AG04450 (cell line): Measurements from ENCODE around the gene PTCH1. TPM values are rescaled to one million over a fixed set of nuclear protein-coding genes. Genes with fewer than 3 reads are reported as not detected.

Experiments used
- CTCF ChIA-PET: fragments of 300-600, 350-600 bp; formaldehyde crosslinking; extraction: SDS; loops from one replicate; lab custom pipeline; 2022; ENCODE audit warnings: antibody characterized with exemption, inconsistent platforms; lab: Charles Lee
- POLR2A ChIA-PET: fragments of 350-600 bp; formaldehyde crosslinking; extraction: SDS; loops from one replicate; lab custom pipeline; 2021; ENCODE audit warnings: antibody characterized with exemption, inconsistent platforms; lab: Yijun Ruan, JAX
- DNase-seq: peaks from one replicate; pipeline ENCODE4 v3.0.0-alpha.2; 2011; ENCODE audit warnings: low read depth, low spot score
- H3K27ac ChIP-seq: one replicate; pipeline ENCODE4 v1.5.1; 2012; ENCODE audit warnings: low read depth, low read length, control low read depth
- H3K27me3 ChIP-seq: one replicate; pipeline ENCODE4 v1.6.0; 2012; ENCODE audit warnings: low read length; ENCODE audit not compliant: control insufficient read depth, insufficient read depth
- H3K4me3 ChIP-seq: 2 replicates; pipeline ENCODE4 v1.5.1; 2011; ENCODE audit warnings: mild to moderate bottlenecking, low read depth, low read length, control low read depth
- H3K9me3 ChIP-seq: 2 replicates; pipeline ENCODE4 v1.5.1; 2012; ENCODE audit warnings: low read length; ENCODE audit not compliant: control insufficient read depth, insufficient read depth
- CTCF ChIP-seq: IDR thresholded peaks from 2 replicates; pipeline ENCODE4 v1.5.1; 2011; ENCODE audit warnings: low read depth, low read length, control low read depth, inconsistent platforms
- polyA plus RNA-seq: library from polyadenylated mRNA; depleted of rRNA; stranded (reverse); fragments of >200 nt; gene quantifications from 2 replicates; pipeline ENCODE4 v1.2.3, GENCODE V29; 2011

The PTCH1 gene
- polyA plus RNA-seq, 1 experiment, result 7.3 TPM

- Histone ChIP-seq H3K9me3 (no peaks in the 10 kb centered on the region; the same call in 1 of the 2 replicates), H3K27me3 (no peaks in the 10 kb centered on the region), H3K27ac (peak overlapping the region; percentile 86), H3K4me3 (peak overlapping the region; percentile 41)
- no peak for TF ChIP-seq CTCF
- ChIA-PET POLR2A (interaction anchor here (0.6 to 1.3 kb wide), 6 partner anchors 11 to 156 kb away, joined by 3 to 5 read pairs (median 4); no protein-coding TSS in a partner anchor), CTCF (interaction anchor here (0.5 to 1.0 kb wide), 5 partner anchors 11 to 719 kb away, joined by 3 to 7 read pairs (median 4); no protein-coding TSS in a partner anchor)
- peak; percentile 92 for DNase-seq
Measured at GRCh38 chr9:95462249-95463147, 54.3 kb downstream of the PTCH1 start.

- no peaks in the 10 kb centered on the region for H3K27me3 ChIP-seq
- CTCF ChIA-PET, result no interaction called here
- DNase-seq, result no peak
- POLR2A ChIA-PET, result interaction anchor here (1.2 to 1.3 kb wide), 2 partner anchors 11 to 49 kb away, joined by 3 to 5 read pairs; no protein-coding TSS in a partner anchor
- H3K4me3 ChIP-seq, result no peak overlapping the region
- H3K27ac ChIP-seq, result peak overlapping the region; percentile 73
- no peak for TF ChIP-seq CTCF
- H3K9me3 ChIP-seq, result no peaks in the 10 kb centered on the region; the same call in 1 of the 2 replicates
Measured at GRCh38 chr9:95461448-95462248, 55.1 kb downstream of the PTCH1 start.

GRCh38 chr9:95460518-95461164, 56.1 kb downstream of the PTCH1 start:
- DNase-seq, result no peak
- CTCF ChIA-PET, result no interaction called here

GRCh38 chr9:95459851-95460517, 56.8 kb downstream of the PTCH1 start:
- H3K9me3 ChIP-seq, result peaks cover 2% of the 10 kb centered on the region; the same call in 1 of the 2 replicates
- no peak overlapping the region for H3K4me3 ChIP-seq
- no peaks in the 10 kb centered on the region for H3K27me3 ChIP-seq
- no peak for TF ChIP-seq CTCF
- no peak for DNase-seq
- POLR2A ChIA-PET, result no interaction called here
- CTCF ChIA-PET, result no interaction called here
- H3K27ac ChIP-seq, result no peak overlapping the region

More at GRCh38 chr9:95460518-95461164, 56.1 kb downstream of the PTCH1 start:
- no peak for TF ChIP-seq CTCF
- peaks cover 2% of the 10 kb centered on the region; the same call in 1 of the 2 replicates for H3K9me3 ChIP-seq
- no peak overlapping the region for H3K4me3 ChIP-seq
- no peaks in the 10 kb centered on the region for H3K27me3 ChIP-seq
- peak overlapping the region; percentile 52 for H3K27ac ChIP-seq
- POLR2A ChIA-PET, result no interaction called here
